ENCODE results near the gene CST3.

- TF ChIP-seq POLR2A (IDR thresholded peaks at IDR 0.05): no peak
- TF ChIP-seq, protein P1, sequence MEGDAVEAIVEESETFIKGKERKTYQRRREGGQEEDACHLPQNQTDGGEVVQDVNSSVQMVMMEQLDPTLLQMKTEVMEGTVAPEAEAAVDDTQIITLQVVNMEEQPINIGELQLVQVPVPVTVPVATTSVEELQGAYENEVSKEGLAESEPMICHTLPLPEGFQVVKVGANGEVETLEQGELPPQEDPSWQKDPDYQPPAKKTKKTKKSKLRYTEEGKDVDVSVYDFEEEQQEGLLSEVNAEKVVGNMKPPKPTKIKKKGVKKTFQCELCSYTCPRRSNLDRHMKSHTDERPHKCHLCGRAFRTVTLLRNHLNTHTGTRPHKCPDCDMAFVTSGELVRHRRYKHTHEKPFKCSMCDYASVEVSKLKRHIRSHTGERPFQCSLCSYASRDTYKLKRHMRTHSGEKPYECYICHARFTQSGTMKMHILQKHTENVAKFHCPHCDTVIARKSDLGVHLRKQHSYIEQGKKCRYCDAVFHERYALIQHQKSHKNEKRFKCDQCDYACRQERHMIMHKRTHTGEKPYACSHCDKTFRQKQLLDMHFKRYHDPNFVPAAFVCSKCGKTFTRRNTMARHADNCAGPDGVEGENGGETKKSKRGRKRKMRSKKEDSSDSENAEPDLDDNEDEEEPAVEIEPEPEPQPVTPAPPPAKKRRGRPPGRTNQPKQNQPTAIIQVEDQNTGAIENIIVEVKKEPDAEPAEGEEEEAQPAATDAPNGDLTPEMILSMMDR (IDR thresholded peaks at IDR 0.05): no peak
These were observed 25.4 kb upstream of the CST3 start for GRCh38 chr20:23663180-23663579.

All from vagina (tissue), 2 donors.